ENCODE data around the gene ZNF519.
"Not testable (repeated sequence)": the region's sequence is repeated elsewhere in the genome, so short reads cannot be mapped to it uniquely, and the experiment has no call there.

Gene ZNF519

GRCh38 chr18:14132271-14132700 lies at the start of gene ZNF519:
Gene ZNF519, minus strand, starts transcription at chr18:14132435. Its CDS starts 158 bp downstream, at chr18:14132277.
- peak; percentile 98 for DNase-seq (ENCODE audit: low spot score)

GRCh38 chr18:14179306-14179705 lies 47.1 kb upstream of the ZNF519 start:
- no peak for DNase-seq (ENCODE audit: low spot score)

GRCh38 chr18:14178321-14179196 lies 46.3 kb upstream of the ZNF519 start:
- DNase-seq (ENCODE audit: low spot score), result peak; percentile 34

GRCh38 chr18:14177540-14178320 lies 45.5 kb upstream of the ZNF519 start:
- not testable (repeated sequence) for DNase-seq (ENCODE audit: low spot score)

GRCh38 chr18:14175404-14175803 lies 43.2 kb upstream of the ZNF519 start:
- not testable (repeated sequence) for DNase-seq (ENCODE audit: low spot score)

- no peak for DNase-seq (ENCODE audit: low spot score)
Measured at GRCh38 chr18:14174706-14175085, 42.5 kb upstream of the ZNF519 start.

GRCh38 chr18:14174002-14174705 lies 41.9 kb upstream of the ZNF519 start:
- DNase-seq (ENCODE audit: low spot score), result not testable (repeated sequence)

GRCh38 chr18:14173116-14173951 lies 41.1 kb upstream of the ZNF519 start:
- not testable (repeated sequence) for DNase-seq (ENCODE audit: low spot score)

- DNase-seq (ENCODE audit: low spot score), result not testable (repeated sequence)
Measured at GRCh38 chr18:14172142-14173115, 40.2 kb upstream of the ZNF519 start.

GRCh38 chr18:14171301-14172141 lies 39.3 kb upstream of the ZNF519 start:
- not testable (repeated sequence) for DNase-seq (ENCODE audit: low spot score)

GRCh38 chr18:14170367-14171036 lies 38.3 kb upstream of the ZNF519 start:
- not testable (repeated sequence) for DNase-seq (ENCODE audit: low spot score)

- DNase-seq (ENCODE audit: low spot score), result not testable (repeated sequence)
Measured at GRCh38 chr18:14162915-14163314, 30.7 kb upstream of the ZNF519 start.

- not testable (repeated sequence) for DNase-seq (ENCODE audit: low spot score)
Measured at GRCh38 chr18:14151564-14152113, 19.4 kb upstream of the ZNF519 start.

GRCh38 chr18:14150766-14151165 lies 18.5 kb upstream of the ZNF519 start:
- DNase-seq (ENCODE audit: low spot score), result not testable (repeated sequence)

GRCh38 chr18:14149916-14150420 lies 17.7 kb upstream of the ZNF519 start:
- DNase-seq (ENCODE audit: low spot score), result not testable (repeated sequence)

GRCh38 chr18:14149121-14149850 lies 17.1 kb upstream of the ZNF519 start:
- not testable (repeated sequence) for DNase-seq (ENCODE audit: low spot score)
